HepG2 (cell line): ENCODE results near the gene FMNL2. TPM values are rescaled to one million over a fixed set of nuclear protein-coding genes. Genes with fewer than 3 reads are reported as not detected.
A peak's percentile ranks its signal among the peaks of the same experiment; 100 is the strongest.

Experiments
- BORCS8-MEF2B ChIP-seq: sonication (generic); formaldehyde crosslinking; IDR thresholded peaks from 2 replicates; pipeline ENCODE4 v1.8.0; 2022; ENCODE audit warnings: mild to moderate bottlenecking, missing genetic modification reagents
- ERF ChIP-seq: IDR thresholded peaks from 2 replicates; pipeline ENCODE4 v1.6.1; 2018; ENCODE audit warnings: missing biosample characterization, missing genetic modification reagents
- KLF9 ChIP-seq: IDR thresholded peaks from 2 replicates; pipeline ENCODE4 v1.6.1; 2016; ENCODE audit warnings: low read depth
- NR2F6 ChIP-seq, 2 experiments: IDR thresholded peaks; 2 replicates each; pipeline ENCODE4 v1.6.1; 2016; ENCODE audit warnings: antibody characterized with exemption in 1 of 2, mild to moderate bottlenecking in 1 of 2
- RAD51 ChIP-seq: fragments of 450-650 bp; IDR thresholded peaks from 2 replicates; pipeline ENCODE4 v1.6.1; 2016; ENCODE audit warnings: borderline replicate concordance
- RBFOX2 ChIP-seq: fragments of 200-400 bp; formaldehyde crosslinking; IDR thresholded peaks from 2 replicates; pipeline ENCODE4 v1.6.1; 2017; ENCODE audit warnings: low read depth, mild to moderate bottlenecking, low read length
- RORA ChIP-seq: sonication (generic); formaldehyde crosslinking; IDR thresholded peaks from 2 replicates; pipeline ENCODE4 v1.5.0; 2020; ENCODE audit warnings: mild to moderate bottlenecking, missing genetic modification reagents, moderate library complexity
- SRY ChIP-seq: sonication (generic); formaldehyde crosslinking; IDR thresholded peaks from 2 replicates; pipeline ENCODE4 v1.8.0; 2022; ENCODE audit warnings: mild to moderate bottlenecking, missing genetic modification reagents
- ZNF124 ChIP-seq: sonication (generic); formaldehyde crosslinking; IDR thresholded peaks from 2 replicates; pipeline ENCODE4 v1.4.0; 2020; ENCODE audit warnings: missing genetic modification reagents
- ZNF143 ChIP-seq: sonication (generic); formaldehyde crosslinking; IDR thresholded peaks from 2 replicates; pipeline ENCODE4 v1.4.0; 2020; ENCODE audit warnings: missing genetic modification reagents
- ZNF205 ChIP-seq: IDR thresholded peaks from 2 replicates; pipeline ENCODE4 v1.6.1; 2018; ENCODE audit warnings: missing biosample characterization, missing genetic modification reagents
- ZNF225 ChIP-seq: sonication (generic); formaldehyde crosslinking; IDR thresholded peaks from 2 replicates; pipeline ENCODE4 v1.4.0; 2020; ENCODE audit warnings: mild to moderate bottlenecking, missing genetic modification reagents
- ZNF253 ChIP-seq: sonication (generic); formaldehyde crosslinking; IDR thresholded peaks from 2 replicates; pipeline ENCODE4 v1.8.0; 2022; ENCODE audit warnings: mild to moderate bottlenecking, missing genetic modification reagents, borderline replicate concordance
- ZNF891 ChIP-seq: sonication (generic); formaldehyde crosslinking; IDR thresholded peaks from 2 replicates; pipeline ENCODE4 v1.5.0; 2020; ENCODE audit warnings: mild to moderate bottlenecking, missing genetic modification reagents
- polyA plus RNA-seq, 8 experiments: library from polyadenylated mRNA; depleted of rRNA in 3 of 8; stranded (reverse) in 7 of 8; unstranded in 1 of 8; fragments of >200 nt; fragmentation: Illumina TruSeq in 4 of 8; extraction: Trizol in 4 of 8; gene quantifications; 2 replicates each; pipeline versions ENCODE4 v1.2.1 to v1.2.3, GENCODE V29; 2011 to 2016; ENCODE audit warnings: low read depth in 4 of 8, missing spikeins in 1 of 8, mixed read lengths in 1 of 8; ENCODE audit not compliant: insufficient read depth in 1 of 8
- total RNA-seq, 5 experiments: library from RNA; depleted of rRNA; stranded (reverse); fragments of >200 nt; fragmentation: Illumina TruSeq; extraction: Trizol; gene quantifications; 2 replicates each; pipeline ENCODE4 v1.2.3, GENCODE V29; 2016; ENCODE audit warnings: low read depth in 1 of 5
- TF ChIP-seq, protein P1 (sequence below): sonication (generic); formaldehyde crosslinking; IDR thresholded peaks from 2 replicates; pipeline ENCODE4 v1.8.0; 2022; ENCODE audit warnings: missing genetic modification reagents, low read depth, mild to moderate bottlenecking, borderline replicate concordance
- TF ChIP-seq, protein P2 (sequence below): sonication (generic); formaldehyde crosslinking; IDR thresholded peaks from 2 replicates; pipeline ENCODE4 v1.5.0; 2020; ENCODE audit warnings: missing genetic modification reagents
- TF ChIP-seq, protein P3 (sequence below): sonication (generic); formaldehyde crosslinking; IDR thresholded peaks from 2 replicates; pipeline ENCODE4 v1.8.1; 2023; ENCODE audit warnings: mild to moderate bottlenecking, inconsistent platforms, moderate library complexity, missing genetic modification reagents, borderline replicate concordance
- TF ChIP-seq, protein P4 (sequence below): sonication (generic); formaldehyde crosslinking; IDR thresholded peaks from 2 replicates; pipeline ENCODE4 v1.8.0; 2022; ENCODE audit warnings: mild to moderate bottlenecking, missing genetic modification reagents, moderate library complexity
- TF ChIP-seq, protein P5 (sequence below): sonication (generic); formaldehyde crosslinking; IDR thresholded peaks from 2 replicates; pipeline ENCODE4 v1.4.0; 2020; ENCODE audit warnings: mild to moderate bottlenecking, missing genetic modification reagents, borderline replicate concordance
- TF ChIP-seq, protein P6 (sequence below): sonication (generic); formaldehyde crosslinking; IDR thresholded peaks from 2 replicates; pipeline ENCODE4 v1.4.0; 2020; ENCODE audit warnings: low read depth, mild to moderate bottlenecking, missing genetic modification reagents

Gene FMNL2
- total and polyA plus RNA-seq, 2 of the 13 experiments (the other 11 are each of a cell fraction or from before 2014, with no cell fraction given), result 66.5 to 67.7 TPM

DNA sequence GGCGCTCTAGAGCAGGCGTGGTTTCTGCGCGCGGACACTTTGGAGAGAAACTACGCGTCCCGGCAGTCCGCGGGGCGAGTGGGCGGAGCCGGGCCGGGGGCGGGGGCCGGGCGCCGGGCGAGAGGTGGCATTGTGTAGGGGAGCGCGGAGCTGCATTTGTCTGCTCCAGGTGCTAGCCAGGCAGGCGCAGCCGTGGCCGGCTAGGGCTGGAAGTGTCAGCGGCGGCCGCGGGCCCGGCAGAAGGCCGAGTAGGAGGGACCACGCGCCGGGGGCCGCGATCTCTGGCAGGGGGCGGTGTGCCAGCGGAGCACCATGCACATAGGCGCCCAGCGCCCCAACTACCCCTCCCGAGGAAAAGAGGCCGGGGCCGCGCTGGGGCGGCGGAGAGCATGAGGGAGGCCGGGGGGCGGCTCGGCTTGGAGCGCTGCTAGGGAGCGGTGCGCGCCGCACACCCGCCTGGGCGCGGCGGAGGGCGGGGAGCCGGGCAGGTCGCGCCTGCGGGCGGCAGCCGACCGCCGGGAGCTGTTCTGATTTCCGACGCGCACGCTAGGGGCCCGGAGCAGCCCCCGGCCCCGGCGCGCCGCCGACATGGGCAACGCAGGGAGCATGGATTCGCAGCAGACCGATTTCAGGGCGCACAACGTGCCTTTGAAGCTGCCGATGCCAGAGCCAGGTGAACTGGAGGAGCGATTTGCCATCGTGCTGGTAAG, at the start of gene FMNL2 (continued):
- TF ChIP-seq RBFOX2 (peak; percentile 90), ZNF205 (peak; percentile 90), ERF (CRISPR knock-in tag) (peak; percentile 78; the same call in 1 of the 2 replicates), ZNF225 (CRISPR knock-in tag) (peak; percentile 81; the same call in 1 of the 2 replicates), ZNF891 (CRISPR knock-in tag) (peak; percentile 84), RAD51 (no peak), BORCS8-MEF2B (CRISPR knock-in tag) (no peak; the same call in 1 of the 2 replicates), SRY (CRISPR knock-in tag) (peak; percentile 92), RORA (CRISPR knock-in tag) (no peak), ZNF253 (CRISPR knock-in tag) (no peak; the same call in 1 of the 2 replicates), ZNF143 (CRISPR knock-in tag) (peak; percentile 96), NR2F6 (IDR thresholded peaks at IDR 0.05) (no peak), NR2F6 (CRISPR knock-in tag; IDR thresholded peaks at IDR 0.05) (no peak), ZNF124 (CRISPR knock-in tag) (0 out of 2 replicates have a peak, but pooled peaks have one; percentile 80), KLF9 (CRISPR knock-in tag) (peak; percentile 86; the same call in 1 of the 2 replicates)
- TF ChIP-seq, protein P1, sequence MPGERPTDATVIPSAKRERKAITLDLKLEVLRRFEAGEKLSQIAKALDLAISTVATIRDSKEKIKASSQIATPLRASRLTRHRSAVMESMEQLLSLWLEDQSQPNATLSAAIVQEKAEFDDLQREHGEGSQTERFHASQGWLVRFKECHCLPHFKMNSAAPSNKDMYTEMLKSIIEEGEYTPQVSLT (CRISPR knock-in tag), result no peak
- TF ChIP-seq, protein P2, sequence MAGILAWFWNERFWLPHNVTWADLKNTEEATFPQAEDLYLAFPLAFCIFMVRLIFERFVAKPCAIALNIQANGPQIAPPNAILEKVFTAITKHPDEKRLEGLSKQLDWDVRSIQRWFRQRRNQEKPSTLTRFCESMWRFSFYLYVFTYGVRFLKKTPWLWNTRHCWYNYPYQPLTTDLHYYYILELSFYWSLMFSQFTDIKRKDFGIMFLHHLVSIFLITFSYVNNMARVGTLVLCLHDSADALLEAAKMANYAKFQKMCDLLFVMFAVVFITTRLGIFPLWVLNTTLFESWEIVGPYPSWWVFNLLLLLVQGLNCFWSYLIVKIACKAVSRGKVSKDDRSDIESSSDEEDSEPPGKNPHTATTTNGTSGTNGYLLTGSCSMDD, result no peak
- TF ChIP-seq, protein P3, sequence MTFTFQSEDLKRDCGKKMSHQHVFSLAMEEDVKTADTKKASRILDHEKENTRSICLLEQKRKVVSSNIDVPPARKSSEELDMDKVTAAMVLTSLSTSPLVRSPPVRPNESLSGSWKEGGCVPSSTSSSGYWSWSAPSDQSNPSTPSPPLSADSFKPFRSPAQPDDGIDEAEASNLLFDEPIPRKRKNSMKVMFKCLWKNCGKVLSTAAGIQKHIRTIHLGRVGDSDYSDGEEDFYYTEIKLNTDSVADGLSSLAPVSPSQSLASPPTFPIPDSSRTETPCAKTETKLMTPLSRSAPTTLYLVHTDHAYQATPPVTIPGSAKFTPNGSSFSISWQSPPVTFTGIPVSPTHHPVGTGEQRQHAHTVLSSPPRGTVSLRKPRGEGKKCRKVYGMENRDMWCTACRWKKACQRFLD (CRISPR knock-in tag), result peak; percentile 57; the same call in 1 of the 2 replicates
- TF ChIP-seq, protein P4, sequence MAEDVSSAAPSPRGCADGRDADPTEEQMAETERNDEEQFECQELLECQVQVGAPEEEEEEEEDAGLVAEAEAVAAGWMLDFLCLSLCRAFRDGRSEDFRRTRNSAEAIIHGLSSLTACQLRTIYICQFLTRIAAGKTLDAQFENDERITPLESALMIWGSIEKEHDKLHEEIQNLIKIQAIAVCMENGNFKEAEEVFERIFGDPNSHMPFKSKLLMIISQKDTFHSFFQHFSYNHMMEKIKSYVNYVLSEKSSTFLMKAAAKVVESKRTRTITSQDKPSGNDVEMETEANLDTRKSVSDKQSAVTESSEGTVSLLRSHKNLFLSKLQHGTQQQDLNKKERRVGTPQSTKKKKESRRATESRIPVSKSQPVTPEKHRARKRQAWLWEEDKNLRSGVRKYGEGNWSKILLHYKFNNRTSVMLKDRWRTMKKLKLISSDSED, result peak; percentile 37; the same call in 1 of the 2 replicates
- TF ChIP-seq, protein P5, sequence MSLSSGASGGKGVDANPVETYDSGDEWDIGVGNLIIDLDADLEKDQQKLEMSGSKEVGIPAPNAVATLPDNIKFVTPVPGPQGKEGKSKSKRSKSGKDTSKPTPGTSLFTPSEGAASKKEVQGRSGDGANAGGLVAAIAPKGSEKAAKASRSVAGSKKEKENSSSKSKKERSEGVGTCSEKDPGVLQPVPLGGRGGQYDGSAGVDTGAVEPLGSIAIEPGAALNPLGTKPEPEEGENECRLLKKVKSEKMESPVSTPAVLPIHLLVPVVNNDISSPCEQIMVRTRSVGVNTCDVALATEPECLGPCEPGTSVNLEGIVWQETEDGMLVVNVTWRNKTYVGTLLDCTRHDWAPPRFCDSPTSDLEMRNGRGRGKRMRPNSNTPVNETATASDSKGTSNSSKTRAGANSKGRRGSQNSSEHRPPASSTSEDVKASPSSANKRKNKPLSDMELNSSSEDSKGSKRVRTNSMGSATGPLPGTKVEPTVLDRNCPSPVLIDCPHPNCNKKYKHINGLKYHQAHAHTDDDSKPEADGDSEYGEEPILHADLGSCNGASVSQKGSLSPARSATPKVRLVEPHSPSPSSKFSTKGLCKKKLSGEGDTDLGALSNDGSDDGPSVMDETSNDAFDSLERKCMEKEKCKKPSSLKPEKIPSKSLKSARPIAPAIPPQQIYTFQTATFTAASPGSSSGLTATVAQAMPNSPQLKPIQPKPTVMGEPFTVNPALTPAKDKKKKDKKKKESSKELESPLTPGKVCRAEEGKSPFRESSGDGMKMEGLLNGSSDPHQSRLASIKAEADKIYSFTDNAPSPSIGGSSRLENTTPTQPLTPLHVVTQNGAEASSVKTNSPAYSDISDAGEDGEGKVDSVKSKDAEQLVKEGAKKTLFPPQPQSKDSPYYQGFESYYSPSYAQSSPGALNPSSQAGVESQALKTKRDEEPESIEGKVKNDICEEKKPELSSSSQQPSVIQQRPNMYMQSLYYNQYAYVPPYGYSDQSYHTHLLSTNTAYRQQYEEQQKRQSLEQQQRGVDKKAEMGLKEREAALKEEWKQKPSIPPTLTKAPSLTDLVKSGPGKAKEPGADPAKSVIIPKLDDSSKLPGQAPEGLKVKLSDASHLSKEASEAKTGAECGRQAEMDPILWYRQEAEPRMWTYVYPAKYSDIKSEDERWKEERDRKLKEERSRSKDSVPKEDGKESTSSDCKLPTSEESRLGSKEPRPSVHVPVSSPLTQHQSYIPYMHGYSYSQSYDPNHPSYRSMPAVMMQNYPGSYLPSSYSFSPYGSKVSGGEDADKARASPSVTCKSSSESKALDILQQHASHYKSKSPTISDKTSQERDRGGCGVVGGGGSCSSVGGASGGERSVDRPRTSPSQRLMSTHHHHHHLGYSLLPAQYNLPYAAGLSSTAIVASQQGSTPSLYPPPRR (CRISPR knock-in tag), result peak; percentile 66; the same call in 1 of the 2 replicates
- TF ChIP-seq, protein P6, sequence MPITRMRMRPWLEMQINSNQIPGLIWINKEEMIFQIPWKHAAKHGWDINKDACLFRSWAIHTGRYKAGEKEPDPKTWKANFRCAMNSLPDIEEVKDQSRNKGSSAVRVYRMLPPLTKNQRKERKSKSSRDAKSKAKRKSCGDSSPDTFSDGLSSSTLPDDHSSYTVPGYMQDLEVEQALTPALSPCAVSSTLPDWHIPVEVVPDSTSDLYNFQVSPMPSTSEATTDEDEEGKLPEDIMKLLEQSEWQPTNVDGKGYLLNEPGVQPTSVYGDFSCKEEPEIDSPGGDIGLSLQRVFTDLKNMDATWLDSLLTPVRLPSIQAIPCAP (CRISPR knock-in tag), result no peak
